ENCODE measurements around the gene PKD2L2.
"Not testable (repeated sequence)": the region's sequence is repeated elsewhere in the genome, so short reads cannot be mapped to it uniquely, and the experiment has no call there.

Gene PKD2L2

DNA sequence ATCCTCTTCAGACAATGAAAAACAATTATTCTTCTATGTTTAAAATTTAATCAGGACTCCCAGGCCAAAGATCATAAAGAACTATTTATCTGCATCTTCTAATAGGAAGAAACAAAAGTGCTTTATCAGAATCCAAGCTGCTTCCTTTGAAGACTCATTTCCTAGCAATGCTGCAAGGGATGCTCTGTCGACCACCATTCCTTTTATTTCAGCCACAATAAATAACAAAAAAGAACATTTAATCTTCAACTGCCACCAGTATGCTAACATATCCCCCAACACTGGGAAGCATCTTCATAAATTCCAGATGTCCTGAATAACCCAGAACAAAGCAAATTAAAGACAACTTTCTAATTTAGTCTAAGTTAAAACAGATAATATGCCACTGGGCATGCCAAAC, 68.7 kb downstream of the PKD2L2 start:
- no peak for DNase-seq (ENCODE audit: low read depth)

DNA sequence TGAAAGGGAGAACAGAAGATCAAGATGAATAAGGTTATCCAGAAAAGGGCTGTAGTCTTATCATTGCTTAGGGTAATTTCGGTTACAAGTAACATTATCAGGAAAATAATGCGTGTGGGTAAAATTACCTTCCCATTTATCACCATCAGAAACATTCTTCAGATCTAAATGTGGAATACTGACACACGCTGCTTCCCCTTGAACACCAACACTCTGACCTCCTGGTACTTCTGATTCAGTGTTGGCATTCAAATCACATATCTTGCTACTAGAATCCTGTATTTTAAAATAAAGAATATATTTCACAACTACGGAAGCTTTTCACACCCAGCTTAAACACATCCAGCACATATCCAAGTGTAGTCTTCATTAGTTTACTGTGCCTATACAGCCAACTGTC, 70.2 kb downstream of the PKD2L2 start:
- no peak for DNase-seq (ENCODE audit: low read depth)

DNA sequence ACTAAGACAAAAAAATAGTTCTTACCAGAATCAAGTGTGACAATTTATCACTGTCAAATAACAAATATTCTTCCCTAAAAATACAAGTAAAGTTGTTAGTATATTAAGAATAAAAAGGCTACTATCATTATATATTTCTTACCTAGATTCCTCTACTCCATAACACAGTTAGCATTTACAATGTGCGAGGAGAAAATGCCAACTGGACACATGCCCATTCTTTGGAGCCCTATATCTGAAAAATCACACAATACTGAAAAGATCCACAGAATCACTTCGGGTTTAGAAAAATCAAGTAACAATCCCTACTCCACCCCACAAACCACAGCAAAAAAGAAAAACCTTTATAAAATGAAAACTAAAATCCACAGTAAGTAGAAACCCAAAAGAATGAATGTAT, 70.9 kb downstream of the PKD2L2 start:
- no peak for DNase-seq (ENCODE audit: low read depth)

DNA sequence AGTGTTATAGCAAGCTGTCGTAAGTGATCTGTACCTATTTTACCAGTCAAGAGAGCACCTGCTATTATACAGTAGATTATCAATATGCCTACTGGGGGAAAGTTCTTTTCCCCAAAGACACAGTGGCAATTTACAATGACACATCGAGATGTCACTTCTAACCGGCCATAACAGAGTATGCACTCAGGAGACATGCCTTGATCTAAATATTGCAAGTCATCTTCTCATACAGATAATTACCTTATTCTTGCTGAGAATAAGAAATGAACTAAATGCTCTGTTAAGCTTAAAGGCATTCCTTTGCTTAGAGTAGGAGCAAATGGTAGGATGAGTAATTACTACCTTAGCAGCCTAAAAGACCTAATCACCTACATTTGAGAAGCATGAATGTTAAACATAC, 71.6 kb downstream of the PKD2L2 start:
- DNase-seq (ENCODE audit: low read depth) = no peak

- not testable (repeated sequence) for DNase-seq (ENCODE audit: low read depth)
These were observed 81.1 kb downstream of the PKD2L2 start for GRCh38 chr5:137970384-137970783.

- DNase-seq (ENCODE audit: low read depth) = no peak
These were observed 86.0 kb downstream of the PKD2L2 start for GRCh38 chr5:137975208-137975607.

GRCh38 chr5:137989419-137989818, 100.2 kb downstream of the PKD2L2 start:
- DNase-seq (ENCODE audit: low read depth) = no peak

Measured in CMK (cell line).